Left colon (tissue), 2 donors: Measurements from ENCODE around the gene GPC5. TPM values are rescaled to one million over a fixed set of nuclear protein-coding genes. Genes with fewer than 3 reads are reported as not detected.
"Not testable (repeated sequence)": the region's sequence is repeated elsewhere in the genome, so short reads cannot be mapped to it uniquely, and the experiment has no call there.

Experiments
- ATAC-seq: fragments of 200-7000 bp; cut with Tn5 transposase; one replicate; pipeline ENCODE4 v1.9.1; 2020; ENCODE audit warnings: mild to moderate bottlenecking, moderate library complexity
- DNase-seq, 2 donors: peaks; one replicate each; pipeline ENCODE4 v3.0.0-alpha.2; 2020
- intact Hi-C, 2 donors: fragments of 100-400 bp; cut with DNase I in 1 of 2; cut with micrococcal nuclease in 1 of 2; formaldehyde crosslinking; loops; one replicate each; pipeline versions ENCODE4 v1.11.2 to v1.14.0; 2022; cut with DNase I, micrococcal nuclease
- total RNA-seq, 2 donors: library from RNA; stranded (reverse); fragmentation: NEBNext Ultra II Directional; extraction: Animal tissue kit (Norgen Biotek cat#: 25700); gene quantifications; one replicate each; pipeline ENCODE4 v1.2.1, GENCODE V29; 2021
- donor health status: DM: no; HTN: no; CAD: no.
- donor health status: DM: yes; HTN: yes; CAD: no.

Gene GPC5
- total RNA-seq, 2 donors from 2014 or later: 0.22 to 0.24 TPM

- DNase-seq: no peak
- ATAC-seq: no peak
- intact Hi-C loops: no loop called here
These were observed 263.5 kb downstream of the GPC5 start for GRCh38 chr13:91661692-91662490.

- no peak for DNase-seq
- intact Hi-C loops: no loop called here
These were observed 265.6 kb downstream of the GPC5 start for GRCh38 chr13:91664039-91664438.

GRCh38 chr13:91667486-91667885, 269.1 kb downstream of the GPC5 start:
- ATAC-seq (no peak), DNase-seq (no peak)
- intact Hi-C loops: no loop called here

More at GRCh38 chr13:91664039-91664438, 265.6 kb downstream of the GPC5 start:
- peak; percentile 58 for ATAC-seq

- intact Hi-C loops: no loop called here
- ATAC-seq (no peak), DNase-seq (no peak)
These were observed 270.6 kb downstream of the GPC5 start for GRCh38 chr13:91668866-91669495.

DNA sequence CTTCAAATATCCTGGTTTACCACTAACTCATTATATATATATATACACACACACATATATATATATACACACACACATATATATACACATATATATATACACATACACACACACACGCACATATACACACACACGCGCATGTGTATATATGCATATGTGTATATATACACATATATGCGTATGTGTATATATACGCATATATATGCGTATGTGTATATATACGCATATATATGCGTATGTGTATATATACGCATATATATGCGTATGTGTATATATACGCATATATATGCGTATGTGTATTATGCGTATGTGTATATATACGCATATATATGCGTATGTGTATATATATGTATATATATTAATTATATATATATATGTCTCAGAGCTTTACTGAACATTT, 275.9 kb downstream of the GPC5 start:
- DNase-seq, intact Hi-C loops, ATAC-seq: not testable (repeated sequence)

- intact Hi-C loops: no loop called here
- ATAC-seq: no peak
These were observed 286.3 kb downstream of the GPC5 start for GRCh38 chr13:91684746-91685145.

GRCh38 chr13:91690944-91691343, 292.5 kb downstream of the GPC5 start:
- DNase-seq (no peak), ATAC-seq (no peak)
- intact Hi-C loops: no loop called here

More at GRCh38 chr13:91684746-91685145, 286.3 kb downstream of the GPC5 start:
- DNase-seq: no peak

DNA sequence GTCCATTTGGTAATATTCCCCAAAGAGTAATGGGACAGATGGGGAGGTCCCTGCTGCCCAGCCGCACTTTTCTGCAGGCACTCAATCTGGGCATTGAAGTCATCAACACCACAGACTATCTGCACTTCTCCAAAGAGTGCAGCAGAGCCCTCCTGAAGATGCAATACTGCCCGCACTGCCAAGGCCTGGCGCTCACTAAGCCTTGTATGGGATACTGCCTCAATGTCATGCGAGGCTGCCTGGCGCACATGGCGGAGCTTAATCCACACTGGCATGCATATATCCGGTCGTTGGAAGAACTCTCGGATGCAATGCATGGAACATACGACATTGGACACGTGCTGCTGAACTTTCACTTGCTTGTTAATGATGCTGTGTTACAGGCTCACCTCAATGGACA, 295.0 kb downstream of the GPC5 start:
- no peak for DNase-seq
- ATAC-seq: no peak
- intact Hi-C loops: no loop called here

DNA sequence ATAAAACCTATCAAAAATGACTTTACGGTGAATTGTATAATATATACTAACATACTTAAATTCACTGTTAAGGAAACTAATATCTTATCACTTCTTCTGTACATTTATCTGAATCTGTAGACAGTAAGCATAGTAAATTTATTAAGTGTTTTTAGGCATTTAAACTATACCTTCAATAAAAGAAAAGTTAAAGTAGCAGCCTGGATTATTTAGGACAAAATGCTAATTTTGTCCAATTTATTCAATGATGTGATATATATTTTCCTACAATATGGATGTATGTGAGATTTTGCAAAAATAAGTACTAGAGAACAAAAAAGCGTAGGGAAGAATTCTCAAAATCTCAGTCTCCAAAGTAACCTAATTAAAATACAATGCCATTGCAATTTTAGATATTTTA, 299.9 kb downstream of the GPC5 start:
- DNase-seq (no peak), ATAC-seq (no peak)
- intact Hi-C loops: no loop called here

GRCh38 chr13:91698767-91699166, 300.3 kb downstream of the GPC5 start:
- no peak for ATAC-seq
- intact Hi-C loops: no loop called here
- DNase-seq: no peak

- intact Hi-C loops: no loop called here
- ATAC-seq (no peak), DNase-seq (no peak)
These were observed 301.4 kb downstream of the GPC5 start for GRCh38 chr13:91699863-91700262.

GRCh38 chr13:91701975-91702374, 303.6 kb downstream of the GPC5 start:
- DNase-seq (no peak), ATAC-seq (peak; percentile 34)
- intact Hi-C loops: no loop called here

- intact Hi-C loops: no loop called here
- ATAC-seq (no peak), DNase-seq (no peak)
These were observed 304.0 kb downstream of the GPC5 start for GRCh38 chr13:91702411-91702810.

- DNase-seq (no peak), ATAC-seq (no peak)
- intact Hi-C loops: no loop called here
These were observed 306.0 kb downstream of the GPC5 start for GRCh38 chr13:91704398-91704797.

DNA sequence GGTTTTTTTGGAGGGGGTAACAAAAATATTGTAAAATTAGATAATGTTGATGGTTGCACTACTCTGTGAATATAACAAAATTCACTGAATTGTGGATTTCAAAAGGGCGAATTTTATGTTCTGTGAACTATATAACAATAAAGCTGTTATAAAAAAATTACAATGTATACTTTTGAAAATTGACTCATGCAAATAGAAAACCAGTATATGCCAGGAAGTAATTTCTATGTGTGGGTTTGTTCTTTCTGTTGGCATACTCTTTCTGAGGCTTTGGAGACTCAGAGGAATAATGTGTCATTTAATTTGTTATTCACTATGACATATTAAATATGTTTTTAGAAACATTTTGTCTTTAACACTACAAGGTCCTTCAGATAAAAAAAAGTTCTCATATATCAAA, 310.1 kb downstream of the GPC5 start:
- intact Hi-C loops: no loop called here
- ATAC-seq: peak; percentile 94
- DNase-seq: no peak

DNA sequence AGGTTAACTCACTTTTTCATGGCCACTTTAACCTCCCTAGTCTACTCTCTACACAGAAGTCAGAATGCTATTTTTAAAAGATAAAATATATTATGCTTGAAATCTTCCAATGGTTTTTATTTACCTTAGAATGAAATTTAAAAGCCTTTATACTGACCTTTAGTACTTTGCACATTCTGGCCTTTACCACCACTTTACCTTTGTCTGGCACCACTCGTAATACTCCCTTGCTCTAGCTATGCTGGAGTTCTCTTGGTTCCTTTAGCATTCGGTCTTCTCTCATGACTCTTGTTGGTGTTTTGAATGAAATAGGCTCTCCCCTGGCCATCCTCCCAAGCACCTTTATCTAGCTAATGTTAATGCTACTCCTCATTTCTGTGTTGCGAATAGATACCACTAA, 310.8 kb downstream of the GPC5 start:
- ATAC-seq (peak; percentile 87), DNase-seq (no peak)
- intact Hi-C loops: no loop called here

DNA sequence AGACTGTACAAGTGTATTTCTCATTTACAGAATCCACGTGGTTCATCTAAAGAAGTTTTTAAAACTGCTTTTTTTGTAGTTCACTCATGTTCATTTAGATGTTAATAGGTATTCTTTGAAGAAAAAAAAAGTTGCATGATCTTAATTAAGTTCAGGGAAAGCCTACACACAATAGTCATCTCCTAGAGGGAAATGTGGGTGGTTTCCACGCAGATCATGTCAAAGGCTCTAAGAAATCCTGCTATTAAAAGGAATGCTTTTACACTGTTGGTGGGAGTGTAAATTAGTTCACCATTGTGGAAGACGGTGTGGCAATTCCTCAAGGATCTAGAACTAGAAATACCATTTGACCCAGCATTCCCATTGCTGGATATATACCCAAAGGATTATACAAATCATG, 312.3 kb downstream of the GPC5 start:
- intact Hi-C loops: no loop called here
- ATAC-seq (no peak), DNase-seq (no peak)

GRCh38 chr13:91714855-91715254, 316.4 kb downstream of the GPC5 start:
- DNase-seq (no peak), ATAC-seq (no peak)
- intact Hi-C loops: no loop called here

GRCh38 chr13:91716436-91717065, 318.1 kb downstream of the GPC5 start:
- ATAC-seq (no peak), DNase-seq (no peak)
- intact Hi-C loops: no loop called here

- ATAC-seq: no peak
- intact Hi-C loops: no loop called here
- DNase-seq: no peak
These were observed 320.6 kb downstream of the GPC5 start for GRCh38 chr13:91719033-91719432.
